PFSK-1 (cell line): ENCODE results near the gene MRPL58.

ENCODE experiments used
- FOXP2 ChIP-seq: optimal IDR thresholded peaks from 2 replicates; pipeline ENCODE3; 2011; ENCODE audit warnings: borderline replicate concordance, control low read depth, inconsistent platforms; ENCODE audit not compliant: insufficient read depth; ENCODE audit errors: extremely low read length, extremely low read depth
- POLR2AphosphoS5 ChIP-seq: IDR thresholded peaks from 2 replicates; pipeline ENCODE4 v1.6.1; 2012; ENCODE audit warnings: low read depth, mild to moderate bottlenecking, control low read depth, low read length, moderate library complexity
- REST ChIP-seq, 2 experiments: IDR thresholded peaks; 2 replicates each; pipeline versions ENCODE4 v1.6.1 to v1.8.0; 2011 to 2012; ENCODE audit warnings: low read depth in 2 of 2, low read length in 2 of 2, control low read depth in 1 of 2, inconsistent platforms in 1 of 2, mild to moderate bottlenecking in 1 of 2, moderate library complexity in 1 of 2; ENCODE audit not compliant: insufficient read depth in 1 of 2
- SIN3A ChIP-seq: IDR thresholded peaks from 2 replicates; pipeline ENCODE4 v1.6.1; 2012; ENCODE audit warnings: mild to moderate bottlenecking, low read length, moderate library complexity, borderline replicate concordance; ENCODE audit not compliant: insufficient read depth
- TAF1 ChIP-seq: IDR thresholded peaks from 2 replicates; pipeline ENCODE4 v1.6.1; 2012; ENCODE audit warnings: low read length, control low read depth, borderline replicate concordance; ENCODE audit not compliant: insufficient read depth

Gene MRPL58

DNA sequence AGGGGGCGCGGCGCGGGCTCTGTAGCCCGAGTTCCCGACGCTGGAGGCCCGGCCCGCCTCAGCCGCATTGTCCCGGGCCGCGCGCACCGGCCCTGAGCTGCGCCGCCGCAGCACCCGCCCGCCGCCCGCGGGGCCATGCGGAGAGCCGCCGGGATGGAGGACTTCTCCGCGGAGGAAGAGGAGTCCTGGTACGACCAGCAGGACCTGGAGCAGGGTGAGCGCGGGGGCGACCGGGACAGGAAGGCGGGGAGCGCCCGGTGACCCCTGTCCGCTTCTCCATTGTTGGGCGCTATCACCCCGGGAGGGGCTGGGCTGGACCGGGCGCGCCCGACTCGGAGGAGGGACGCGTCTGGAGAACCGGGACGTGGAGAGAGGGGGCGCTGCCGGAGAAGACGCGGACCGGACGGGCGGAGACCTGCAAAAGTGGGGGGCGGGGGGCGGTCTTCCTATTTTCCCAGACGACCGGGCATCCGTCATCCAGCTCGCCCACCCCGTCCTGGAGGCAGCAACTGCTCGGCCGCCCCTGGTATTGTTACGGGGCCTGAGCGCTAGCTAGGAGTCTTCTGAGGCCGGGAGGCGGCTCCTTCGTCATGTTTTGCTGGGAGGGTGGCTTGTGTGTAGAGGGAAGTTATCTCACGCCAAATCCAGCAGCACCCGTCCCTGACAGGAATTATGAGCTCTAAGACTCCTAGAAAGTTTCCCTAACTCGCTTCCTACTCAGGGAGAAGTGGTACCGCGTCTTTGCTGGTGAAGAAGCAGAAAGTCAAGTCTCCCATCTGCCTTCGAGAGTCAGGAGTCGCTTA lies 24.4 kb upstream of the MRPL58 start:
- TF ChIP-seq REST (IDR thresholded peaks at IDR 0.05; ENCODE audit: insufficient read depth in 1 of 2, low read depth in 2 of 2, low read length in 2 of 2): 0 out of 4 replicates have a peak, but pooled peaks of 1 of the 2 experiments have one; percentile 9
- no peak for TF ChIP-seq SIN3A
- no peak for TF ChIP-seq TAF1
- peak; percentile 34 for TF ChIP-seq FOXP2
- TF ChIP-seq POLR2AphosphoS5: no peak

DNA sequence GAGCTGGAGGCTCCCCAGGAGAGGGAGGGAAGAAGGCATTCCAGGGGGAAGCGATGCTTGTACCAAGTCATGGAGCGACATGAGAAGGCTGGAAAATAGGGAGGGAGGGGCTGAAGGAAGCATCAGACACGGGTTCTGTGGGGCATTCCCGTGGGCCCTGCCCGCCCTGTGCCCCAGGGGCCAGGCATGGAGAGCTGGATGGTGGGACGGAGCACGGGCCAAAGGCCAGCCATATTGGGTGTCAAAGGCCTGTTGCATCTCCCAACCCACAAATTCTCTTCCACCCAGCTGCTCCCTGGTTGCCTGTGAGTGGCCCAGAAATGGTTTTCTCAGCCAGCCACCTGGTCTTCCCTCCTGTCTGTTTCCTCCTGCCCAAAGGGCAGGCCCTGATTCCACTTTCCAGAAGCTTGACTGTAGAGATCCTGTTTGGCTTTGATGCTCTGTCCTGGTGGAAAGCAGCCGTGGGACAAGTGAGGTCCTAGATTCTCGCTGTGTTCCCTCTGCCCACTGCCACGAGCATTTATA lies 21.8 kb upstream of the MRPL58 start:
- no peak for TF ChIP-seq REST (IDR thresholded peaks at IDR 0.05; ENCODE audit: insufficient read depth in 1 of 2, low read depth in 2 of 2, low read length in 2 of 2)
- TF ChIP-seq FOXP2: no peak
- no peak for TF ChIP-seq SIN3A

DNA sequence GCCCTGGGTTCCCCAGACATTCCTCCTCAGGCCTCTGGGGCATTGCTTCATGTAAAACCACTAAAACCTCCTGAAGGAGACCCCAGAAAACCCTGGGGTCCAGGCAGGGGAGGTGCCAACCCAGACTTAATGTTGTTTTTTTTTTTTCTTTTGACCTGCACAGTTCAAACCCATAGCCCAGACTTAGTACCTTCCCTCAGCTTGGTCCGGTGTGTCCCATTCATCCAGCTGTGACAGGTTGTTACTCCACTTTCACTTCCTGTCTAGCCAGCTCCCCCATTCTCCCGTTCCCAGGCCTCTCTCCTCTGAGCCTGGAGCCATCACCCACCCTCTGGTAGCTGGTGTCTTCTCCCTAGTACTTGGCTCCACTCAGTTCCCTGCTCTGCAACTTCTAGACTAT lies 20.2 kb upstream of the MRPL58 start:
- no peak for TF ChIP-seq POLR2AphosphoS5
- TF ChIP-seq SIN3A: no peak

GRCh38 chr17:74994440-74994839 lies 18.0 kb upstream of the MRPL58 start:
- TF ChIP-seq POLR2AphosphoS5 (no peak), REST (IDR thresholded peaks at IDR 0.05; ENCODE audit: insufficient read depth in 1 of 2, low read depth in 2 of 2, low read length in 2 of 2) (no peak), SIN3A (no peak), TAF1 (no peak), FOXP2 (no peak)

GRCh38 chr17:74995847-74996246 lies 16.6 kb upstream of the MRPL58 start:
- TF ChIP-seq SIN3A (no peak), POLR2AphosphoS5 (no peak), TAF1 (no peak), FOXP2 (no peak)

- TF ChIP-seq SIN3A (no peak), FOXP2 (no peak), TAF1 (no peak), POLR2AphosphoS5 (no peak), REST (IDR thresholded peaks at IDR 0.05; ENCODE audit: insufficient read depth in 1 of 2, low read depth in 2 of 2, low read length in 2 of 2) (no peak)
Observed at GRCh38 chr17:74998783-74999182, 13.7 kb upstream of the MRPL58 start.
